Kidney (tissue), 14 donors: ENCODE measurements around the gene GNG14. TPM values are rescaled to one million over a fixed set of nuclear protein-coding genes. Genes with fewer than 3 reads are reported as not detected.

Source experiments
- DNase-seq, 5 donors: peaks; one replicate each; pipeline ENCODE4 v3.0.0-alpha.2; 2013 to 2020
- FAIRE-seq: peaks from 2 replicates; lab custom pipeline; 2012; peaks lifted over from hg19 to GRCh38; lab: Jason Lieb, UNC
- H3K27ac ChIP-seq, 2 donors: one replicate each; pipeline ENCODE4 v1.7.0; 2013; ENCODE audit warnings: low read depth in 2 of 2, low read length in 2 of 2, inconsistent platforms in 1 of 2
- H3K27me3 ChIP-seq: one replicate; pipeline ENCODE4 v1.7.1; 2013; ENCODE audit warnings: low read length, inconsistent platforms; ENCODE audit not compliant: control insufficient read depth, insufficient read depth
- H3K36me3 ChIP-seq, 3 donors: one replicate each; pipeline versions ENCODE4 v1.7.0 to v1.7.1; 2013; ENCODE audit warnings: low read length in 3 of 3, control low read depth in 1 of 3, inconsistent platforms in 1 of 3; ENCODE audit not compliant: insufficient read depth in 3 of 3, control insufficient read depth in 2 of 3
- H3K4me1 ChIP-seq, 3 donors: one replicate each; pipeline versions ENCODE4 v1.7.0 to v1.7.1; 2013; ENCODE audit warnings: low read length in 3 of 3, inconsistent platforms in 1 of 3, low read depth in 1 of 3; ENCODE audit not compliant: control insufficient read depth in 2 of 3, insufficient read depth in 2 of 3
- H3K4me3 ChIP-seq, 3 donors: one replicate each; pipeline versions ENCODE4 v1.7.0 to v1.8.1; 2013; ENCODE audit warnings: low read length in 3 of 3, control low read depth in 1 of 3, inconsistent platforms in 1 of 3
- H3K9ac ChIP-seq, 3 donors: one replicate each; pipeline versions ENCODE4 v1.7.0 to v1.7.1; 2013; ENCODE audit warnings: low read length in 3 of 3, control low read depth in 1 of 3, inconsistent platforms in 1 of 3
- H3K9me3 ChIP-seq, 3 donors: one replicate each; pipeline versions ENCODE4 v1.7.0 to v1.7.1; 2013; ENCODE audit warnings: low read length in 3 of 3, control low read depth in 1 of 3, inconsistent platforms in 1 of 3; ENCODE audit not compliant: control insufficient read depth in 2 of 3, insufficient read depth in 1 of 3
- CTCF ChIP-seq: IDR thresholded peaks from 3 replicates; pipeline ENCODE4 v1.5.1; 2012; ENCODE audit warnings: mild to moderate bottlenecking, moderate library complexity, borderline replicate concordance; ENCODE audit not compliant: insufficient read depth; ENCODE audit errors: extremely low read depth
- intact Hi-C: fragments of 100-400 bp; cut with DNase I; formaldehyde crosslinking; loops from one replicate; pipeline ENCODE4 v1.11.1; 2022
- polyA plus RNA-seq: library from polyadenylated mRNA; stranded (reverse); fragments of 350-450 nt; fragmentation: Illumina TruSeq; extraction: RNeasy Lipid Tissue Mini Kit (QIAGEN cat#74804); gene quantifications from one replicate; pipeline ENCODE4 v1.2.3, GENCODE V29; 2014; ENCODE audit warnings: low read depth, low replicate concordance; ENCODE audit not compliant: insufficient read depth
- total RNA-seq: library from RNA; stranded (reverse); fragmentation: NEBNext Ultra II Directional; extraction: Animal tissue kit (Norgen Biotek cat#: 25700); gene quantifications from one replicate; pipeline ENCODE4 v1.2.1, GENCODE V29; 2021
- donor health status: control.
- donor health status: control.
- donor health status: control.
- donor health status: control.
- donor health status: control.
- donor health status: DM: yes; HTN: yes; CAD: no.
- donor health status: Normal renal cell carcinoma (clear cell type).

GNG14 gene
- total and polyA plus RNA-seq, 2 donors from 2014 or later: not detected

GRCh38 chr19:12689581-12690216 is 1.9 kb downstream of the GNG14 start:
- H3K36me3 ChIP-seq: peaks cover 0 to 3% (median 0%) of the 10 kb centered on the region in 3 donors
- H3K4me3 ChIP-seq: no peak overlapping the region
- H3K9me3 ChIP-seq: no peaks in the 10 kb centered on the region
- H3K27ac ChIP-seq: no peak overlapping the region
- H3K27me3 ChIP-seq: no peaks in the 10 kb centered on the region
- no peak for DNase-seq
- H3K4me1 ChIP-seq: no peaks in the 10 kb centered on the region
- intact Hi-C loops: no loop called here
- TF ChIP-seq CTCF: no peak
- FAIRE-seq: no peak
- H3K9ac ChIP-seq: no peak overlapping the region

GRCh38 chr19:12692960-12693359 is 5.2 kb downstream of the GNG14 start:
- no peak for FAIRE-seq
- Histone ChIP-seq H3K4me3 (no peak overlapping the region), H3K4me1 (peaks cover 0 to 12% (median 6%) of the 10 kb centered on the region in 3 donors), H3K27ac (no peak overlapping the region), H3K9me3 (no peaks in the 10 kb centered on the region), H3K9ac (no peak overlapping the region), H3K27me3 (no peaks in the 10 kb centered on the region), H3K36me3 (peaks cover 0 to 3% (median 0%) of the 10 kb centered on the region in 3 donors)
- DNase-seq: no peak
- TF ChIP-seq CTCF: no peak
- intact Hi-C loops: no loop called here

- Histone ChIP-seq H3K4me1 (peaks cover 0 to 12% (median 6%) of the 10 kb centered on the region in 3 donors), H3K27ac (no peak overlapping the region), H3K36me3 (peaks cover 0 to 3% (median 2%) of the 10 kb centered on the region in 3 donors), H3K9me3 (no peaks in the 10 kb centered on the region), H3K4me3 (no peak overlapping the region), H3K9ac (no peak overlapping the region), H3K27me3 (no peaks in the 10 kb centered on the region)
- no peak for TF ChIP-seq CTCF
- intact Hi-C loops: no loop called here
- no peak for DNase-seq
- FAIRE-seq: no peak
Observed at GRCh38 chr19:12694641-12695040, 6.8 kb downstream of the GNG14 start.
